MCF 10A (cell line): ENCODE data around the gene LCN2. TPM values are rescaled to one million over a fixed set of nuclear protein-coding genes. Genes with fewer than 3 reads are reported as not detected.

Experiments used
- BruUV-seq: library from RNA; stranded (reverse); fragments of 400-500 nt; replicated peaks from 2 replicates; lab custom pipeline; 2021; lab: Mats Ljungman, UMichigan
- CTCF ChIA-PET: fragments of 300-600 bp; sonication (Branson Sonifier 250); formaldehyde crosslinking; extraction: SDS; loops from one replicate; lab custom pipeline; 2021; ENCODE audit warnings: antibody characterized with exemption, inconsistent platforms; lab: Yijun Ruan, JAX
- POLR2A ChIA-PET: fragments of 300-600, 350-650 bp; sonication (Branson Sonifier 250); formaldehyde crosslinking; extraction: SDS; loops from one replicate; lab custom pipeline; 2020; ENCODE audit warnings: antibody characterized with exemption, inconsistent platforms; lab: Yijun Ruan, JAX
- DNase-seq: peaks from one replicate; pipeline ENCODE4 v3.0.0-alpha.2; 2018; ENCODE audit not compliant: unreplicated experiment
- H3K27ac Mint-ChIP-seq: one replicate; pipeline ENCODE4 v1.8.0; 2022; ENCODE audit warnings: mild to moderate bottlenecking, low read depth, mixed read lengths; ENCODE audit not compliant: unreplicated experiment
- H3K27me3 Mint-ChIP-seq: one replicate; pipeline ENCODE4 v1.8.0; 2022; ENCODE audit warnings: mixed read lengths; ENCODE audit not compliant: insufficient read depth, unreplicated experiment
- H3K36me3 Mint-ChIP-seq: one replicate; pipeline ENCODE4 v1.8.0; 2022; ENCODE audit warnings: mild to moderate bottlenecking, moderate library complexity, mixed read lengths; ENCODE audit not compliant: insufficient read depth, unreplicated experiment
- H3K4me1 Mint-ChIP-seq: one replicate; pipeline ENCODE4 v1.8.0; 2022; ENCODE audit warnings: mixed read lengths; ENCODE audit not compliant: insufficient read depth, unreplicated experiment
- H3K4me3 Mint-ChIP-seq: one replicate; pipeline ENCODE4 v1.8.0; 2022; ENCODE audit warnings: mild to moderate bottlenecking, moderate library complexity, mixed read lengths; ENCODE audit not compliant: unreplicated experiment
- H3K9me3 Mint-ChIP-seq: one replicate; pipeline ENCODE4 v1.8.0; 2022; ENCODE audit warnings: mixed read lengths; ENCODE audit not compliant: unreplicated experiment
- intact Hi-C: fragments of 100-400 bp; cut with micrococcal nuclease; formaldehyde crosslinking; loops from 2 replicates; pipeline ENCODE4 v1.14.1; 2022
- total RNA-seq: library from RNA; stranded (reverse); gene quantifications from 2 replicates; pipeline ENCODE4 v1.2.3, GENCODE V29; 2022
- TF ChIP-seq, protein P1 (sequence below): fragments of 200-600 bp; IDR thresholded peaks from one replicate; pipeline ENCODE4 v1.8.0; 2022; ENCODE audit warnings: antibody characterized with exemption, mild to moderate bottlenecking; ENCODE audit not compliant: unreplicated experiment

LCN2 gene
- total RNA-seq, 1 experiment from 2014 or later = 7.7 TPM

DNA sequence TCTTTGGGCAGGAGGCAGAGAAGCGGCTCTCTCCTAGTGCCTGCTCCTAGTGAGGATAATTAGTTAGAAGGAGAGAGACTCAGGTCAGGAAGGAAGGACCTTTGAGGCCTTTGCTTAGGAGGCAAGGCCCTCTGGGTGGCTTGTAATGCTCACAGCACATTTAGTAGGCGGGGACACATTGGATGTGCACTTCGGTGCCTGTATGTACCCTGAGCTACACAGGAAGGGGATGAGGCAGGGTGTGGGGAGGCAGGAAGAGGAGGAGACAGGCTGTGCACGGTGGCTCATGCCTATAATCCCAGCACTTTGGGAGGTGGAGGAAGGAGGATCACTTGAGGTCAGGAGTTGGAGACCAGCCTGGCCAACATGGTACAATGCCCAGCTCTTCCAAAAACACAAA is 7.2 kb upstream of the LCN2 start:
- intact Hi-C loops = no loop called here
- H3K27ac Mint-ChIP-seq = peak overlapping the region; percentile 32
- CTCF ChIA-PET = interaction anchor here (1.7 kb wide), 1 partner anchor 24 kb away, joined by 9 read pairs; no protein-coding TSS in a partner anchor

DNA sequence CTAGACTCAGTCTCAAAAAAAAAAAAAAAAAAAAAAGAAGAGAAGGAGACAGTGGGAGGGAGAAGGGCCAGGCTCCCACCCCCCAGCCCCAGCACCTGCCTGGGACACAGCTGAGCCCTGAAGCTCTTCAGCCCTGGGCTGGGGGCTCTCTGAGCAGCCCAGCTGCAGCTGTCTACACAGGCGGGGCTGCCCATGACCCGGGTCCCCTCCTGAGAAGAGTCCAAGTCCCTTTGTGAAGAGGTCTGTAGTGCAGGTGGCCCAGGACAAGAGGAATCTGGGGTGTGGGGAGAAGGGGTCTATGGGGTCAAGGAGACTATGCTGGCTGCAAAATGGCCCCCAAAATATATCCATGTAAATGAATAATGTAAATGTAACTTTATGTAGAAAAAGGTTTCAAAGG is 6.7 kb upstream of the LCN2 start:
- BruUV-seq = no TSS peak
- Mint-ChIP-seq H3K4me1 (peaks cover 20% of the 10 kb centered on the region), H3K27me3 (no peaks in the 10 kb centered on the region), H3K9me3 (no peaks in the 10 kb centered on the region), H3K27ac (peak overlapping the region; percentile 32), H3K36me3 (no peaks in the 10 kb centered on the region), H3K4me3 (no peak overlapping the region)
- DNase-seq = no peak
- CTCF ChIA-PET = interaction anchor here (0.6 to 1.7 kb wide), 6 partner anchors 14 to 423 kb away, joined by 3 to 9 read pairs (median 3); no protein-coding TSS in a partner anchor
- TF ChIP-seq, protein P1, sequence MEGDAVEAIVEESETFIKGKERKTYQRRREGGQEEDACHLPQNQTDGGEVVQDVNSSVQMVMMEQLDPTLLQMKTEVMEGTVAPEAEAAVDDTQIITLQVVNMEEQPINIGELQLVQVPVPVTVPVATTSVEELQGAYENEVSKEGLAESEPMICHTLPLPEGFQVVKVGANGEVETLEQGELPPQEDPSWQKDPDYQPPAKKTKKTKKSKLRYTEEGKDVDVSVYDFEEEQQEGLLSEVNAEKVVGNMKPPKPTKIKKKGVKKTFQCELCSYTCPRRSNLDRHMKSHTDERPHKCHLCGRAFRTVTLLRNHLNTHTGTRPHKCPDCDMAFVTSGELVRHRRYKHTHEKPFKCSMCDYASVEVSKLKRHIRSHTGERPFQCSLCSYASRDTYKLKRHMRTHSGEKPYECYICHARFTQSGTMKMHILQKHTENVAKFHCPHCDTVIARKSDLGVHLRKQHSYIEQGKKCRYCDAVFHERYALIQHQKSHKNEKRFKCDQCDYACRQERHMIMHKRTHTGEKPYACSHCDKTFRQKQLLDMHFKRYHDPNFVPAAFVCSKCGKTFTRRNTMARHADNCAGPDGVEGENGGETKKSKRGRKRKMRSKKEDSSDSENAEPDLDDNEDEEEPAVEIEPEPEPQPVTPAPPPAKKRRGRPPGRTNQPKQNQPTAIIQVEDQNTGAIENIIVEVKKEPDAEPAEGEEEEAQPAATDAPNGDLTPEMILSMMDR = no peak
- POLR2A ChIA-PET = interaction anchor here (0.8 to 1.8 kb wide), 2 partner anchors 14 to 205 kb away, joined by 3 to 5 read pairs; no protein-coding TSS in a partner anchor
- intact Hi-C loops = no loop called here

More for the DNA sequence above, 7.2 kb upstream of the LCN2 start:
- TF ChIP-seq, protein P1 = no peak
- peaks cover 26% of the 10 kb centered on the region for H3K4me1 Mint-ChIP-seq
- no peaks in the 10 kb centered on the region for H3K36me3 Mint-ChIP-seq
- no TSS peak for BruUV-seq
- no peak overlapping the region for H3K4me3 Mint-ChIP-seq
- no peak for DNase-seq
- POLR2A ChIA-PET = interaction anchor here (0.8 to 1.8 kb wide), 2 partner anchors 14 to 205 kb away, joined by 3 to 5 read pairs; no protein-coding TSS in a partner anchor
- H3K27me3 Mint-ChIP-seq = no peaks in the 10 kb centered on the region
- H3K9me3 Mint-ChIP-seq = no peaks in the 10 kb centered on the region

DNA sequence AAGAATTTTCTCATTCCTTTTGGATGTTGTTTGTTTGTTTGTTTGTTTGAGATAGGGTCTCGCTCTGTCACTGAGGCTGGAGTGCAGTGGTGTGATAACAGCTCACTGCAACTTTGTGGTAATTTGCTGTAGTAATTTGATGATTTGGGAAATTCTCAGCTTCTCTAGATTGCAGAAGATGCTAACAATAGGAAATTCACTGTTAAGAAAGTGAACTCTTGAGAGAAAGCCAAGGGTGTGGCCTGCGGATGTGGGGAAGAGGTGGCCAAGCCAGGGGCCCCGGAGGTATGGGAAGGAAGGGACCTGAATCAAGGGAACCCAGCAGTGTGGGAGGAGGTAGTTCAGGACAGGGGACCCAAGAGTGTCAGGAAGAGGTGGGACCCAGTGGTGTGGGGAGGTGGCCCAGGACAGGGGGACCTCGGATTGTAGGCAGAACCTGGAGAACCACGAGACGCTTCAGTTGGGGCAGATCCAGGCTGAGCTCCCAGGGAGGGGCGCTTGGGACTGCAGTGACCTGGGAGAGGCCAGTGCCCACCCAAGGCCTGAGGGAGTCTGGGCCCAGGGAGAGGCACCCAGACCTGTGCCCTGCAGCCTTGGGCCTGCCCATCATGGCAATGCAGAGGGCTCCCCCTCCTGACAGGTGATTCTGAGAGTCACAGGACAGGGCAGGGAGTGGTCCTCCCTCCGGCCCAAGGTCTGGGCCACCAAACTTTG is 5.6 kb upstream of the LCN2 start:
- ChIA-PET POLR2A (interaction anchor here (1.8 kb wide), 1 partner anchor 15 kb away, joined by 5 read pairs; no protein-coding TSS in a partner anchor), CTCF (interaction anchor here (0.8 to 1.7 kb wide), 4 partner anchors 13 to 60 kb away, joined by 3 to 9 read pairs (median 3); no protein-coding TSS in a partner anchor)
- Mint-ChIP-seq H3K36me3 (no peaks in the 10 kb centered on the region), H3K9me3 (no peaks in the 10 kb centered on the region), H3K27ac (peak overlapping the region; percentile 95), H3K4me3 (peak overlapping the region; percentile 27), H3K4me1 (peaks cover 18% of the 10 kb centered on the region), H3K27me3 (no peaks in the 10 kb centered on the region)
- no peak for DNase-seq
- intact Hi-C loops = no loop called here
- BruUV-seq = no TSS peak
- TF ChIP-seq, protein P1 = no peak
